Measurements from ENCODE around the gene TOR1B.
"Not testable (repeated sequence)": the region's sequence is repeated elsewhere in the genome, so short reads cannot be mapped to it uniquely, and the experiment has no call there.

TOR1B gene

DNA sequence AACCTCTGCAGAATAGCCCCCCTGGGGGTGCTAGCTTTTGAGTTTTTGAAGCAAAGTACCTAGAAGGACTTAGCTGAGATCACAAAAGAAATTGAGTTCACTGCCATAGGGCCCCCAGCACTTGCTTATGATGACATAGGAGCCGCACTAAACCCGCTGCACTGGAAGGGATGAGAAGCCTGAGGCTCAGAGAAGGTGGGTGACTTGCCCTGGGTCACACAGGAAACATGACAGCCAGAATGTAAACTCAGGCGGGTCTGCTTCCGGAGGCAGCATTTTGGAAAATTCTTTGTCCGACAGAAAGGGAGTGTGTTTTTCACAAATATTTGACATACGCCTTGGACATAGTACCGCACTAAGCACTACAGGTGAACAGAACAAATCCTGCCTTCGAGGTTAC lies 8.4 kb upstream of the TOR1B start:
- H3K27me3 ChIP-seq (ENCODE audit: control insufficient read depth in 1 of 2, insufficient read depth in 2 of 2, low read length in 2 of 2), result peaks cover 4% of the 10 kb centered on the region in 2 donors
- no peak overlapping the region for H3K4me3 ChIP-seq (ENCODE audit: low read length in 2 of 2)

DNA sequence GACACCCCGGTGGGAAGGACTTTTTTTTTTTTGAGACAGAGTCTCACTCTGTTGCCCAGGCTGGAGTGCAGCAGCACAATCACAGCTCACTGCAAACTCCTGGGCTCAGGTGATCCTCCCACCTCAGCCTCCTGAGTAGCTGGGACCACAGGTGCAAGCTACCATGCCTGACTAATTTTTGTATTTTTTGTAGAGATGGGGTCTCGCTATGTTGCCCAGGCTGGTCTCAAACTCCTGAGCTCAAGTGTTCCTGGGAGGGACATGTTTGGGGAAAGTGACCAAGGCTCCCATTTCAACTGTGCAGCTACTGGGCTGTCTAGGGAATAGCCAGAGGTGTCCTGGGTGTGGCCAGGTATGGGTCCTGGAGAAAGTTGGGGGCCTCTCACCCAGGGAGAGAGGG lies 7.0 kb upstream of the TOR1B start:
- H3K27ac ChIP-seq (ENCODE audit: low read length); H3K27me3 ChIP-seq (ENCODE audit: control insufficient read depth in 1 of 2, insufficient read depth in 2 of 2, low read length in 2 of 2); H3K9me3 ChIP-seq (ENCODE audit: control insufficient read depth in 2 of 2, low read length in 2 of 2): not testable (repeated sequence)

More for the DNA sequence above, 8.4 kb upstream of the TOR1B start:
- H3K9ac ChIP-seq (ENCODE audit: low read length in 2 of 2), result no peak overlapping the region
- H3K36me3 ChIP-seq (ENCODE audit: control insufficient read depth in 2 of 2, insufficient read depth in 2 of 2, low read length in 2 of 2), result no peaks in the 10 kb centered on the region
- no peak overlapping the region for H3K27ac ChIP-seq (ENCODE audit: low read length)
- H3K4me1 ChIP-seq (ENCODE audit: control insufficient read depth, insufficient read depth, low read length), result no peaks in the 10 kb centered on the region
- no peaks in the 10 kb centered on the region for H3K9me3 ChIP-seq (ENCODE audit: control insufficient read depth in 2 of 2, low read length in 2 of 2)

DNA sequence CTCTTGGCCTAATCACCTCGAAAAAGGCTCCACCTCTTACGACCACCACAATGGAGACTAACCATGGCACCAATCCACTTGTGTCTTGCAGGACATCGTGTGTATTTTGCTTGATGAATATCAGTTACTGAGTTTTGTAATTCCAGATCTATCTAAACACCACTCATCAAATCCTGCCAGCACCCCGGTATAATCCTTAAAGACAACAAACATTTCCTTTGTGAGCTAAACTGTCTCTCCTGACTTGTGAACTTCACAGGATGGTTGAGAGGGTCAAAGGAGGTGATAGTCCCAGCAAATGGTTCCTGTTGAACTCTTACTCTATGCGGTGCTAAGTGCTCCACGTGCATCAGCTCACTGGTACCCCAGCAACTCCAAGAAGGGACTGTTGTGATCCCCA lies 4.0 kb upstream of the TOR1B start:
- no peak overlapping the region for H3K9ac ChIP-seq (ENCODE audit: low read length in 2 of 2)
- H3K27me3 ChIP-seq (ENCODE audit: control insufficient read depth in 1 of 2, insufficient read depth in 2 of 2, low read length in 2 of 2), result peaks cover 4% of the 10 kb centered on the region in 2 donors
- H3K27ac ChIP-seq (ENCODE audit: low read length), result no peak overlapping the region
- H3K4me3 ChIP-seq (ENCODE audit: low read length in 2 of 2), result no peak overlapping the region
- H3K36me3 ChIP-seq (ENCODE audit: control insufficient read depth in 2 of 2, insufficient read depth in 2 of 2, low read length in 2 of 2), result no peaks in the 10 kb centered on the region
- H3K4me1 ChIP-seq (ENCODE audit: control insufficient read depth, insufficient read depth, low read length), result peaks cover 5% of the 10 kb centered on the region
- H3K9me3 ChIP-seq (ENCODE audit: control insufficient read depth in 2 of 2, low read length in 2 of 2), result no peaks in the 10 kb centered on the region

More for the DNA sequence above, 7.0 kb upstream of the TOR1B start:
- H3K36me3 ChIP-seq (ENCODE audit: control insufficient read depth in 2 of 2, insufficient read depth in 2 of 2, low read length in 2 of 2); H3K4me3 ChIP-seq (ENCODE audit: low read length in 2 of 2); H3K9ac ChIP-seq (ENCODE audit: low read length in 2 of 2); H3K4me1 ChIP-seq (ENCODE audit: control insufficient read depth, insufficient read depth, low read length): not testable (repeated sequence)

DNA sequence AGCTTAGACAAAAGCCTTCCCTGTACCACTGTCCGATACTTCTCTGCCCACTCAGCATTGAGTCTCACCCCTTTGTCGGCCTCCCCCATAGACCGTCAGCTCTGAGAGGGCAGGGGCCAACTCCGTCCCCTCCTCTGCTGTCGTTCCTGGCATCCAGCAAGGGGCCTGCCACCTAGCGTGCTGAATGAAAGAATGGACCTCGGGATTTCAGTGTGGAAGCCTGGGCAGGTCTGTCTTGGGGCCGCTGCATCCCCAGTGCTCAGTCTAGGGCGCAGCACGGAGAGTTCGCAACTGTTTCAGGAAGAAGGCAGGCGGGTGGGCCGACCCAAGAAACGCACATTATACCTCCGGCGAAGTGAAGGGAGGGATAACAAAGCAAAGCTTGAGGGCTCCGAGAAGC lies 1.5 kb upstream of the TOR1B start:
- no peak overlapping the region for H3K4me3 ChIP-seq (ENCODE audit: low read length in 2 of 2)
- peaks cover 0 to 3% of the 10 kb centered on the region in 2 donors for H3K36me3 ChIP-seq (ENCODE audit: control insufficient read depth in 2 of 2, insufficient read depth in 2 of 2, low read length in 2 of 2)

DNA sequence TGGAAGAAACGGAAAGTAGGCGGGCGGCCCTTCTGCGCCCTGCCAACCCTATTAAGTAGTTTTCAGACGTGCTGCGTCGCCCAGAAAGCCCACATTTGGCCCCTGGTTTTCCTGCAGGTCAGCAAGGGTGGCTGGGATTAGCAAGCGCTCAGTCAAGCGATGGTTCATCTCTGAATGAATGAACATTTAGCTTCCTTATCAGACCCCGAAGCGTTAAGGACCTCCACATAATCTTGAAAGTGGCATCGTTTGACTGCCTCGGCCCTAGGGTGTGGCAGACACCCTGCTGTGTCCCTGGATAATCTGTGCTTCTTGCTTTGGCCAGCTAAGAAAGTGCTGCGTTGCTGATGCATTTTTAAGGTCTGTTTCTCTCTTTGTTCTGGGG lies 684 bp downstream of the TOR1B start:
- peak overlapping the region; percentile 61 to 84 for H3K4me3 ChIP-seq (ENCODE audit: low read length in 2 of 2)
- H3K9ac ChIP-seq (ENCODE audit: low read length in 2 of 2), result peak overlapping the region; percentile 53 to 71
- no peaks in the 10 kb centered on the region for H3K9me3 ChIP-seq (ENCODE audit: control insufficient read depth in 2 of 2, low read length in 2 of 2)
- no peak overlapping the region for H3K27ac ChIP-seq (ENCODE audit: low read length)
- H3K27me3 ChIP-seq (ENCODE audit: control insufficient read depth in 1 of 2, insufficient read depth in 2 of 2, low read length in 2 of 2), result no peaks in the 10 kb centered on the region
- peaks cover 10% of the 10 kb centered on the region for H3K4me1 ChIP-seq (ENCODE audit: control insufficient read depth, insufficient read depth, low read length)
- H3K36me3 ChIP-seq (ENCODE audit: control insufficient read depth in 2 of 2, insufficient read depth in 2 of 2, low read length in 2 of 2), result peaks cover 5 to 9% of the 10 kb centered on the region in 2 donors

More for the DNA sequence above, 1.5 kb upstream of the TOR1B start:
- Histone ChIP-seq H3K27ac (ENCODE audit: low read length) (no peak overlapping the region), H3K9me3 (ENCODE audit: control insufficient read depth in 2 of 2, low read length in 2 of 2) (no peaks in the 10 kb centered on the region), H3K4me1 (ENCODE audit: control insufficient read depth, insufficient read depth, low read length) (peaks cover 10% of the 10 kb centered on the region), H3K9ac (ENCODE audit: low read length in 2 of 2) (no peak overlapping the region), H3K27me3 (ENCODE audit: control insufficient read depth in 1 of 2, insufficient read depth in 2 of 2, low read length in 2 of 2) (no peaks in the 10 kb centered on the region)

DNA sequence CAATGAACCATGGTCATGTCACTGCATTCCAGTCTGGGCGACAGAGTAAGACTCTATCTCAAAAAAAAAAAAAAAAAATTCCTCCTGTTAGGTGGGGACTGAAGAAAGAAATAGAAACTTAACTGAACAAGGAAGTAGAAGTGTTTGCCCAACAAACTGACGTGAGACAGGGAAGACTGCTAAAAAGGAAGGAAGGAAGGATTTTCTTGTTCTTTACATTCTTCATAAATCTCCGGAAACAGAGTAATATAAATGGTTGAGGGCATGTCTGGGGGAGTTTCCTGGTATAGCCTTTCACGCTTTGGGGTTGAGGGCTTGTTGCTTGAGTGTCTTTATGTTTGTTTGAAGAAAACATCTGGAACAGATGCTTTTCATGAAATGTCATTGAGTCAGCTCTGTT lies 3.1 kb downstream of the TOR1B start:
- Histone ChIP-seq H3K36me3 (ENCODE audit: control insufficient read depth in 2 of 2, insufficient read depth in 2 of 2, low read length in 2 of 2) (peaks cover 16 to 18% of the 10 kb centered on the region in 2 donors), H3K4me1 (ENCODE audit: control insufficient read depth, insufficient read depth, low read length) (peaks cover 10% of the 10 kb centered on the region), H3K9me3 (ENCODE audit: control insufficient read depth in 2 of 2, low read length in 2 of 2) (no peaks in the 10 kb centered on the region), H3K4me3 (ENCODE audit: low read length in 2 of 2) (no peak overlapping the region), H3K27me3 (ENCODE audit: control insufficient read depth in 1 of 2, insufficient read depth in 2 of 2, low read length in 2 of 2) (no peaks in the 10 kb centered on the region), H3K27ac (ENCODE audit: low read length) (no peak overlapping the region), H3K9ac (ENCODE audit: low read length in 2 of 2) (no peak overlapping the region)

DNA sequence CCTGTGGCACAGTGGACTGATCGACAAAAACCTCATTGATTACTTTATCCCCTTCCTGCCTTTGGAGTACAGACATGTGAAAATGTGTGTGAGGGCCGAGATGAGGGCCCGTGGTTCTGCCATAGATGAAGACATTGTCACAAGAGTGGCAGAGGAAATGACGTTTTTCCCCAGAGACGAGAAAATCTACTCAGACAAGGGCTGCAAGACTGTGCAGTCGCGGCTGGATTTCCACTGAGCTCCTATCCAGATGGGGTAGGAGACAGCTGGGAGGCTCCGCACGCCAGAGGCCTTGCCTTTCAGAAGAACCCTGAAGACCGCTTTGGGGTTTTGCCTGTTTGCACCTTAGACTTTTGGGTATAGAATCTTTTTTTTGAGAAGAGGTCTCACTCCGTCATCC lies 6.4 kb downstream of the TOR1B start:
- H3K27me3 ChIP-seq (ENCODE audit: control insufficient read depth in 1 of 2, insufficient read depth in 2 of 2, low read length in 2 of 2), result no peaks in the 10 kb centered on the region
- H3K4me1 ChIP-seq (ENCODE audit: control insufficient read depth, insufficient read depth, low read length), result peaks cover 1% of the 10 kb centered on the region
- H3K27ac ChIP-seq (ENCODE audit: low read length), result no peak overlapping the region
- H3K36me3 ChIP-seq (ENCODE audit: control insufficient read depth in 2 of 2, insufficient read depth in 2 of 2, low read length in 2 of 2), result peaks cover 22 to 31% of the 10 kb centered on the region in 2 donors
- no peak overlapping the region for H3K9ac ChIP-seq (ENCODE audit: low read length in 2 of 2)
- no peak overlapping the region for H3K4me3 ChIP-seq (ENCODE audit: low read length in 2 of 2)
- no peaks in the 10 kb centered on the region for H3K9me3 ChIP-seq (ENCODE audit: control insufficient read depth in 2 of 2, low read length in 2 of 2)

DNA sequence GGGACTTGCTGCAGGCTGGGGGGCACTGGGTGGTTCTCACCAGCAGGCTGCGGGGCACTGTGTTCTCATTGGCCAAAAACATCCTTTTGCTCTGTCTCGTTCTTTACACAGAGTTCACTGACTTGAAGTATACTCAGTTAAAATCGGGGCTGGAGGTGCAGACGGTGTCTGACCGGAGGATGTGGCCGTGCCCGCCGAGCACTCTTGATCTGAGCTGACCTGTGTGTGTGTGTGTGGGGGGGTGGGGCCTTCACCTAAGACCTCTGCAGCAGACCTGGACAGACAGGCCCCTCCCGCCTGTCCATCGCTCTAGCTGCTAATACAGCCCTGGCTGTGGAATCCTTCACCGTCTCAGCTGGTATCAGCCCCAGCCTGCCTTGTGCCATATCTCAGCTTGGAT lies 7.1 kb downstream of the TOR1B start:
- no peak overlapping the region for H3K4me3 ChIP-seq (ENCODE audit: low read length in 2 of 2)
- H3K36me3 ChIP-seq (ENCODE audit: control insufficient read depth in 2 of 2, insufficient read depth in 2 of 2, low read length in 2 of 2), result peaks cover 22 to 36% of the 10 kb centered on the region in 2 donors
- no peaks in the 10 kb centered on the region for H3K27me3 ChIP-seq (ENCODE audit: control insufficient read depth in 1 of 2, insufficient read depth in 2 of 2, low read length in 2 of 2)
- H3K4me1 ChIP-seq (ENCODE audit: control insufficient read depth, insufficient read depth, low read length), result no peaks in the 10 kb centered on the region
- no peak overlapping the region for H3K9ac ChIP-seq (ENCODE audit: low read length in 2 of 2)
- no peak overlapping the region for H3K27ac ChIP-seq (ENCODE audit: low read length)
- H3K9me3 ChIP-seq (ENCODE audit: control insufficient read depth in 2 of 2, low read length in 2 of 2), result no peaks in the 10 kb centered on the region

DNA sequence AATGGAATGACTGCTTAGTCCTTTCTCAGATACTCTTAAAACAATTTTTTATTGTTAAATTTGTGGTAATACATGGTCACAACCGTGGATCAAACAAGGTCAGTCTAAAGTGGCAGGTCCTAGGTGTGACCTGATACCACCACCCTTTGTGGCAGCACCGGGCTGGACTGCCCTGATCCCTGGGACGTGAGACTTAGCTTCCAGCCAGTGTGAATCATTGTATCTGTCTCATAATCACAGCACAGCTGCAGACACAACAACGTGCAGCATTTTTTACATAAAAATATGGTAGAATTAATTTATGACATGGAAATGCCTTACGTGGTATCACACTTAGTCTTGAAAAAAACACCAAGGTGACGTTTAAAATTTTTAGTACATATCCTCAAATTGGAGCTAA lies 7.8 kb downstream of the TOR1B start:
- H3K27ac ChIP-seq (ENCODE audit: low read length), result no peak overlapping the region
- peaks cover 24 to 41% of the 10 kb centered on the region in 2 donors for H3K36me3 ChIP-seq (ENCODE audit: control insufficient read depth in 2 of 2, insufficient read depth in 2 of 2, low read length in 2 of 2)
- no peak overlapping the region for H3K9ac ChIP-seq (ENCODE audit: low read length in 2 of 2)
- no peak overlapping the region for H3K4me3 ChIP-seq (ENCODE audit: low read length in 2 of 2)
- H3K9me3 ChIP-seq (ENCODE audit: control insufficient read depth in 2 of 2, low read length in 2 of 2), result no peaks in the 10 kb centered on the region
- no peaks in the 10 kb centered on the region for H3K4me1 ChIP-seq (ENCODE audit: control insufficient read depth, insufficient read depth, low read length)
- no peaks in the 10 kb centered on the region for H3K27me3 ChIP-seq (ENCODE audit: control insufficient read depth in 1 of 2, insufficient read depth in 2 of 2, low read length in 2 of 2)

DNA sequence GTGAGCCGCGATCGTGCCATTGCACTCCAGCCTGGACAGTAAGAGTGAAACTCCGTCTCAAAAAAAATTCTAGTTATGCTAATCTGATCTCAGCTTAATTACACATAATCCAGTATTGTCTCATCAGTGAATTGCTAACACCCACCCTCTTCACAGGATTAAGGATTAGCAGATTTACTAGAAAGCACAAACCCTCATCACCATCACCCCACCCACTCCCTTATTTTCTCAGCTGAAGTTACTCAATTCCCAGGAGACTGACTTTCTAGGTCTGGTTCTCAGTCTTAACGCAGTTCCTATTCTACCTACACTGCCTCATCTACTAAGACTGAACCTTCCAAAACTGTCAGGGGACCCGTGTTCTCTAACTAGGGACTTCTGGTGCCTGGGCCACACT lies 9.0 kb downstream of the TOR1B start:
- Histone ChIP-seq H3K9ac (ENCODE audit: low read length in 2 of 2) (no peak overlapping the region), H3K4me1 (ENCODE audit: control insufficient read depth, insufficient read depth, low read length) (no peaks in the 10 kb centered on the region), H3K9me3 (ENCODE audit: control insufficient read depth in 2 of 2, low read length in 2 of 2) (no peaks in the 10 kb centered on the region), H3K27ac (ENCODE audit: low read length) (no peak overlapping the region), H3K27me3 (ENCODE audit: control insufficient read depth in 1 of 2, insufficient read depth in 2 of 2, low read length in 2 of 2) (no peaks in the 10 kb centered on the region), H3K36me3 (ENCODE audit: control insufficient read depth in 2 of 2, insufficient read depth in 2 of 2, low read length in 2 of 2) (peaks cover 33 to 51% of the 10 kb centered on the region in 2 donors), H3K4me3 (ENCODE audit: low read length in 2 of 2) (no peak overlapping the region)

DNA sequence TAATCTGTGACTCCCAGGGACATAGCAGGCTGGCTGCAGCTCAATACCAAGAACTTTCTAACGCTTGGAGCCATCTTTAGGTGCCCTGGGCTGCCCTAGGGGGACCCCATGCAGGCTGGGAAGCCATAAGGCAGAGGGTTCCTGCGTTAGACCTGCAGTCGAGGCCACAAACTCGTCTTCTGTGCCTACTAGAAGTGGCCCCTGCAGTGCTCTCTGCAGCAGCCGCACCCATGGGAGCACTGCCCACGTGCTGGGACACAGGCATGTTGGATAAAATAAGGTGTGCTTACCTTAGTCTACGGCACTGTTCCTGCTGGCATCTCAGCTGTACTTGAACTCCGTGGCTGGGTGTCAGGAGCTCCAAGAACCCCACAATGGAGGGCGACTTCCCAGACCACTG lies 9.4 kb downstream of the TOR1B start:
- Histone ChIP-seq H3K4me3 (ENCODE audit: low read length in 2 of 2) (no peak overlapping the region), H3K4me1 (ENCODE audit: control insufficient read depth, insufficient read depth, low read length) (no peaks in the 10 kb centered on the region), H3K36me3 (ENCODE audit: control insufficient read depth in 2 of 2, insufficient read depth in 2 of 2, low read length in 2 of 2) (peaks cover 31 to 50% of the 10 kb centered on the region in 2 donors), H3K9ac (ENCODE audit: low read length in 2 of 2) (no peak overlapping the region), H3K9me3 (ENCODE audit: control insufficient read depth in 2 of 2, low read length in 2 of 2) (no peaks in the 10 kb centered on the region), H3K27ac (ENCODE audit: low read length) (no peak overlapping the region), H3K27me3 (ENCODE audit: control insufficient read depth in 1 of 2, insufficient read depth in 2 of 2, low read length in 2 of 2) (no peaks in the 10 kb centered on the region)
